Right ventricle myocardium inferior (tissue), 1 donor: Measurements from ENCODE around the gene SLC25A34. TPM values are rescaled to one million over a fixed set of nuclear protein-coding genes. Genes with fewer than 3 reads are reported as not detected.
"Not testable (repeated sequence)": the region's sequence is repeated elsewhere in the genome, so short reads cannot be mapped to it uniquely, and the experiment has no call there.

Experiments
- ATAC-seq: fragments of 200-7000 bp; cut with Tn5 transposase; one replicate; pipeline ENCODE4 v1.9.1; 2020; ENCODE audit warnings: mild to moderate bottlenecking, moderate library complexity
- DNase-seq: peaks from one replicate; pipeline ENCODE4 v3.0.0; 2021; ENCODE audit errors: missing footprints
- intact Hi-C: fragments of 100-400 bp; cut with DNase I; formaldehyde crosslinking; loops from one replicate; pipeline ENCODE4 v1.11.0; 2022
- long read RNA-seq: library from polyadenylated mRNA; unstranded; transcript quantifications from one replicate; pipeline ENCODE4 v2.0.0, GENCODE V29; 2021
- total RNA-seq: library from RNA; stranded (reverse); fragmentation: NEBNext Ultra II Directional; extraction: Animal tissue kit (Norgen Biotek cat#: 25700); gene quantifications from one replicate; pipeline ENCODE4 v1.2.1, GENCODE V29; 2021
- donor health status: DM: no; HTN: yes; CAD: no; lungs with severe emphysema.

SLC25A34 gene
- 57.2 TPM for total RNA-seq
- long read RNA-seq, transcript SLC25A34-201 (5 exons, 2,986 nt): major isoform, 78 of 142 reads
- long read RNA-seq, partial matches to known transcripts: 11 of 142 reads
- long read RNA-seq, other reads (novel, unspliced or antisense): 53 of 142 reads

DNA sequence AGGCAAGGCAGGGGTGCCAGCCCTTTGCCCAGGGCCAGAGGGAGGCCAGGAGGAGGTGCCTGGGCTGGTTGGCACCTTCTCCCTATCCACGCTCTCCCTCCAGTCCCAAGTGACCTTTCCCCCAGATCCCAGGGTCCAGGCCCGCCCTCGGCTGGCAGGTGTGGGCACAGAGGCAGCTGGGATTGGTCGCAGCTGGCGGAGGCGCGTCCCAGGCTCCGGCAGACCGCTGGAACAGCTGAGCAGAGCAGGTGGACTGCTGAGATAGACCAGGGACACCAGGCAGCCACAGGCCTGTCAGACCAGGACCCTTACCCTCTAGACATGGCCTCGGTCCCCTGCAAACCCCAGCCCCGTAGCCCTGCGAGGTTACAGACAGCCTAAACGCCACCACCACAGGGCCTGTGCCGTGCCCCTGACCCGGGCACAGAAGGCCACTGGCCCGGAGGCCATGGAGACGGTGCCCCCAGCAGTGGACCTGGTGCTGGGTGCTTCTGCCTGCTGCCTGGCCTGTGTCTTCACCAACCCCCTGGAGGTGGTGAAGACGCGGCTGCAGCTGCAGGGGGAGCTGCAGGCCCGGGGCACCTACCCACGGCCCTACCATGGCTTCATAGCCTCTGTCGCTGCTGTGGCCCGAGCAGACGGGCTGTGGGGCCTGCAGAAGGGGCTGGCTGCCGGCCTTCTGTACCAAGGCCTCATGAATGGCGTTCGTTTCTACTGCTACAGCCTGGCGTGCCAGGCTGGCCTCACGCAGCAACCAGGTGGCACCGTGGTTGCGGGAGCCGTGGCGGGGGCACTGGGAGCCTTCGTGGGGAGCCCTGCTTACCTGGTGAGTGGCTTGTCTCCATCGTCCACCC, at the start of gene SLC25A34:
Gene SLC25A34 (plus strand): TSS at position 221 of the 854 bp plus-strand sequence. CDS start 228 bp downstream, at position 449.
- peak; percentile 86 for DNase-seq
- ATAC-seq: peak; percentile 81
- intact Hi-C loops: loop anchor here (5.0 kb wide), 1 partner anchor 54 kb away; the partner anchor contains the start of gene PLEKHM2

DNA sequence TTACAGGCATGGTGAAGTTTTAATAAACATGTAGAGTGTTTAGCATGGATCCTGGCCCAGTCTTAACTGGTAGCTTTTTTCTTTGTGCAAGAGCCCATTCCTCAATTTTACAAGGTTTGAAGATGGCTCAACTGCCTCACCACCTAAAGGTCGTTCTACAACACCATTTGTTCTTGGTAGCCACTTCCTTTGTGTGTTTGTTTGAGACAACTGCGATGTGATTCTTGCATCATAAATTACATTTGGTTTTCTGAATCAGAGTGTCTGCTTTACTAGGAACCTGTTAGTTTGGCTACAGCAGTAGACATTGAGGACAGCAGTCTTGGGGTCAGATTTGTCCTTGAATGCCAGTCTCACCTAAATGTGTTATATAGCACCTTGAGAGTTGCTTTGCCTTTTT, 48.6 kb upstream of the SLC25A34 start:
- intact Hi-C loops: no loop called here
- ATAC-seq: no peak
- no peak for DNase-seq

- intact Hi-C loops: no loop called here
- ATAC-seq (no peak), DNase-seq (no peak)
Measured at GRCh38 chr1:15690317-15690716, 45.7 kb upstream of the SLC25A34 start.

GRCh38 chr1:15691434-15692032, 44.5 kb upstream of the SLC25A34 start:
- ATAC-seq: peak; percentile 94
- intact Hi-C loops: no loop called here

GRCh38 chr1:15692121-15692682, 43.9 kb upstream of the SLC25A34 start:
- ATAC-seq (no peak), DNase-seq (no peak)
- intact Hi-C loops: no loop called here

More at GRCh38 chr1:15691434-15692032, 44.5 kb upstream of the SLC25A34 start:
- no peak for DNase-seq

DNA sequence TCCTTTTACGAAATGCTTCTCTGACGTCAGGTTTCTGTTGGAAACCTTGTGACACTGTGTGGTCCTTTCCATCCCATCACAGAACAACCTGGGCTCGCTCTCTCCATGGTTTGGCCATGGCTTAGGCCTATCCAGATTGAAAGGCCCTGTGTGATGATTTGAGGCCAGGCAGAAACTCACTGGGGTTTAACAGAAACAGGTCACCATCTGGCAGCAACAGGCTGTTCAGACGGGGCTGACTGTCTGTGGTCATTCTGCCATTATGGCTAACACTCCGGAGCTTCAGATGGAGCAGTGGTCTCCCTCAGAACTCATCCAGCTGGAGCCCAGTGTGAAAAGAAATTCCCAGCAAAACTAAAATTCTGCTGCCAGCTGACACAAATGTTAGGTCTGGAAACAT, 42.7 kb upstream of the SLC25A34 start:
- no peak for ATAC-seq
- no peak for DNase-seq
- intact Hi-C loops: no loop called here

DNA sequence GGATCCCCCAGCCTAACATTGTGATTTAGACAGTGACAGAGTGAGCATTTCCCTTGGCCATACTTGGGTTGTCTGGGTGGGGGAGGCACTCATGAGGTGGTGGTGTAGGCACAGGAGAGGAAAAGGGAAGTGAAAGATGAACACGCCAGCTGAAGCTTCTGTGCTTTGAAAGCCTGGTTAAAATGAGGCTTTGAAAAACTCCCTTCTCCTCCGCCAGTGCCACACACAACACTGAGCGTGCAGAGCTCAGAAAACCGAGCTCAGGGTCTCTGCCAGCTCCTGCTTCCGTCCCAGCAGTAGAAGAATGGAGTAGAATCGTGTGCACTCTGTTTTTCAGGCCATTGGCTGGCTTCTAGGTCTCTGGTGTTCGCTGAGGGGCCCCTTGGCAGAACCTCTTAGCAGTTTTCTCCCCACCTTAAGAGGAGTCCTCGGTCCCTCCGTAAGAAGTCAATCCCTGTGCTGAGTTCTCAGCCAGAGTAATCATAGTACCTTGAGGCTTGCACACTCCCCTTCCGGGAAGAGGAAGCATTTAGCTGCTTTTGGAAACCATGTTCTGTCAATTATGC, 39.0 kb upstream of the SLC25A34 start:
- DNase-seq: no peak
- intact Hi-C loops: no loop called here
- peak; percentile 54 for ATAC-seq

DNA sequence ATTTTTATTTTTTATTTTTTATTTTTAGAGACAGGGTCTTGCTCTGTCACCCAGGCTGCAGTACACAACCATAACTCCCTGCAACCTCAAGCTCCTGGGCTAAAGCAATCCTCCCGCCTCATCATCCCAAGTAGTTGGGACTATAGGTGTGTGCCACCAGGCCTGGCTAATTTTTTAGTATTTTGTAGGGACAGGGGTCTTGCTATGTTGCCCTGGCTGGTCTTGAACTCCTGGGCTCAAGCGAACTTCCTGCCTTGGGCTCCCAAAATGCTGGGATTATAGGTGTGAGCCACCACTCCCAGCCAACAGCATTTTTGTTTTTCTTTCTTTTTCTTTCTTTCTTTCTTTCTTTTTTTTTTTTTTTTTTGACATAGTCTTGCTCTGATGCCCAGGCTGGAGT, 37.9 kb upstream of the SLC25A34 start:
- ATAC-seq (no peak), DNase-seq (no peak)
- intact Hi-C loops: no loop called here

DNA sequence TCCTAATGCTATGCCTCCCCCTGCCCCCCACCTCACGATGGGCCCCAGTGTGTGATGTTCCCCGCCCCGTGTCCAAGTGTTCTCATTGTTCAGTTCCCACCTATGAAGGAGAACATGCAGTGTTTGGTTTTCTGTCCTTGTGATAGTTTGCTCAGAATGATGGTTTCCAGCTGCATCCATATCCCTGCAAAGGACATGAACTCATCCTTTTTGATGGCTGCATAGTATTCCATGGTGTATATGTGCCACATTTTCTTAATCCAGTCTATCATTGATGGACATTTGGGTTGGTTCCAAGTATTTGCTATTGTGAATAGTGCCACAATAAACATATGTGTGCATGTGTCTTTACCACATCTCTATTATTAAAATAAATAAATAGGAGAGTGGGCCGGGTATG, 36.7 kb upstream of the SLC25A34 start:
- ATAC-seq, intact Hi-C loops, DNase-seq: not testable (repeated sequence)

- DNase-seq (no peak), ATAC-seq (no peak)
- intact Hi-C loops: no loop called here
Measured at GRCh38 chr1:15700508-15700907, 35.5 kb upstream of the SLC25A34 start.

- intact Hi-C loops: no loop called here
- DNase-seq: no peak
- ATAC-seq: no peak
Measured at GRCh38 chr1:15701784-15702183, 34.3 kb upstream of the SLC25A34 start.

GRCh38 chr1:15702722-15703550, 33.1 kb upstream of the SLC25A34 start:
- ATAC-seq: peak; percentile 45
- no peak for DNase-seq
- intact Hi-C loops: no loop called here

GRCh38 chr1:15703562-15703961, 32.5 kb upstream of the SLC25A34 start:
- peak; percentile 84 for DNase-seq
- peak; percentile 96 for ATAC-seq
- intact Hi-C loops: no loop called here

- ATAC-seq: no peak
- intact Hi-C loops: no loop called here
Measured at GRCh38 chr1:15704526-15705183, 31.4 kb upstream of the SLC25A34 start.

DNA sequence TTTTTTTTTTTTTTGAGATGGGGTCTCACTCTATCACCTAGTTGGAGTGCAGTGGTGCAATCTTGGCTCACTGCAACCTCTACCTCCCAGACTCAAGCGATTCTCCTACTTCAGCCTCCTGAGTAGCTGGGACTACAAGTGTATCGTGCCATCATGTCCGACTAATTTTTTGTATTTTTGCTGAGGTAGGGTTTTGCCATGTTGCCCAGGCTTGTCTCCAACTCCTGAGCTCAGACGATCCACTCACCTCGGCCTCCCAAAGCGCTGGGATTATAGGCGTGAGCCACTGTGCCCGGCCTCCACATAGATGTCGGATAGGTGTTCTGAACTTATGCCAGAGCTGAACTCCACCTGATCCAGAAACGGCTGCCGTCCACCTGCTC, 30.9 kb upstream of the SLC25A34 start:
- intact Hi-C loops: no loop called here
- ATAC-seq: no peak
- DNase-seq: no peak

More at GRCh38 chr1:15704526-15705183, 31.4 kb upstream of the SLC25A34 start:
- no peak for DNase-seq

DNA sequence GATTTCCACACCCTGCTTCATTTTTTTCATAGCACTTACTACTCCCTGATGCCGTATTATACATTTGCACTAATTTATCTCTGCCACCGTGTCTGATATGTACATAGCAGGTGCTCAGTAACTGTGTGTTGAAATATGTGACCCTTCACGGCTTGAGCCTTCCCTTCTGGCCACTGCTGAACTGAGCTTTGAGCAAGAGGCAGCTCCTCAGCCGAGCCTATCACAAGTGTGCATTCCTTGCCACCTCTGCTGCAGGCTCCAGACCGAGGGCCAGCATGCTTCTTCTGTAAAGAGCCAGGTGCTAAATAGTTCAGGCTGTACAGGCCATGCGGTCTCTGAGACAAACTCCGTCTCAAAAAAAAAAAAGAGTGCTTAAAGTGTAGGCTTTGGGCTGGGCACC, 29.3 kb upstream of the SLC25A34 start:
- intact Hi-C loops: no loop called here
- peak; percentile 11 for ATAC-seq
- no peak for DNase-seq

DNA sequence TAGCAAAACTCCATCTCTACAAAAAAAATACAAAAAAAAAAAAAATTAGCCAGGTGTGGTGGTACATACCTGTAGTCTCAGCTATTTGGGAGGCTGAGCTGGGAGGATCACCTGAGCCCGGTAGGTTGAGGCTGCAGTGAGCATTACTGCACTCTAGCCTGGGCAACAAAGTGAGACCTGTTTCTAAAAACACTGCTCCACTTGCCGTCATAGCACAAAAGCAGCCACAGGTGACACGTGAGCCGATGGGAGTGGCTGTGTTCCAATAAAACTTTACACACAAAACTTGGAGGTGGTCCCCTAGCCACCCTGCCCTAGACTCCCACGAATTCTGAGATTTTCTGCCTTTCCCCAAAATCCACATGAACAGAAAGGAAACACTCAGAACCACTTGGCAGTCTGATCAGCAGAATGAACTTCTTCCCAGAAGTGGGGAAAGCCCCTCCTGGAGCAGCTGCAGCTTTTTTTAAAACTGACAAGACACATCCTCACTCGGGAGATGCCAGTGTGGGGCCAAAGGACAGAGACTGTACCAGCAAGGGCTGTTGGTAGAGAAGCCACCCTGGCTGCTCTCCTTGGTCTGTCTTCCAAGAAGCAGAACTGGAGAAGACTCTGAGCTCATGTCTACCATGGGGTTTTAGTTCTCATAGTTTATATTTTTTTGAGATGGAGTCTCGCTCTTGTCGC, 28.7 kb upstream of the SLC25A34 start:
- intact Hi-C loops: no loop called here
- DNase-seq (no peak), ATAC-seq (no peak)
